Stomach (tissue), 9 donors: ENCODE measurements around the gene PNMA1. TPM values are rescaled to one million over a fixed set of nuclear protein-coding genes. Genes with fewer than 3 reads are reported as not detected.

Experiments
- DNase-seq, 2 donors: peaks; one replicate each; pipeline versions ENCODE4 v3.0.0 to v3.0.0-alpha.2; 2013 to 2019
- H3K27ac ChIP-seq, 5 donors: fragments of 200-600 bp in 4 of 5; sonication (generic) in 4 of 5; one replicate each; pipeline ENCODE4 v1.5.1; 2013 to 2019; ENCODE audit warnings: mild to moderate bottlenecking in 1 of 5, moderate library complexity in 1 of 5
- H3K27me3 ChIP-seq, 3 donors: fragments of 200-600 bp; sonication (generic); one replicate each; pipeline ENCODE4 v1.5.1; 2017 to 2019; ENCODE audit warnings: mixed run types in 1 of 3
- H3K36me3 ChIP-seq, 4 donors: fragments of 200-600 bp; sonication (generic); 1 replicate in 3 of 4; 2 replicates in 1 of 4; pipeline ENCODE4 v1.5.1; 2016 to 2019
- H3K4me1 ChIP-seq, 4 donors: fragments of 200-600 bp; sonication (generic); one replicate each; pipeline ENCODE4 v1.5.1; 2016 to 2019
- H3K4me3 ChIP-seq, 4 donors: fragments of 200-600 bp; sonication (generic) in 3 of 4; one replicate each; pipeline ENCODE4 v1.5.1; 2016 to 2019; ENCODE audit warnings: mild to moderate bottlenecking in 1 of 4
- H3K9me3 ChIP-seq, 4 donors: fragments of 200-600 bp; sonication (generic); one replicate each; pipeline ENCODE4 v1.5.1; 2016 to 2019
- CTCF ChIP-seq, 7 experiments: fragments of 450-650 bp in 4 of 7; fragments of 200-600 bp in 3 of 7; sonication (generic) in 3 of 7; IDR thresholded peaks; one replicate each; pipeline ENCODE4 v1.5.1; 2016 to 2019; ENCODE audit warnings: antibody characterized with exemption in 7 of 7, control low read depth in 2 of 7, mild to moderate bottlenecking in 1 of 7
- EP300 ChIP-seq: sonication (generic); formaldehyde crosslinking; IDR thresholded peaks from one replicate; pipeline ENCODE4 v1.6.1; 2017; ENCODE audit warnings: antibody characterized with exemption
- POLR2A ChIP-seq, 4 donors: fragments of 450-650 bp; IDR thresholded peaks; one replicate each; pipeline ENCODE4 v1.6.1; 2016; ENCODE audit warnings: antibody characterized with exemption in 4 of 4, control low read depth in 2 of 4, mild to moderate bottlenecking in 1 of 4, moderate library complexity in 1 of 4
- POLR2AphosphoS5 ChIP-seq, 3 donors: sonication (generic); formaldehyde crosslinking; IDR thresholded peaks; one replicate each; pipeline ENCODE4 v1.6.1; 2016; ENCODE audit warnings: antibody characterized with exemption in 3 of 3
- WGBS, 5 donors: extraction: QIAGEN DNeasy Blood & Tissue Kit in 3 of 5; methylation state at CpG; one replicate each; pipeline versions ENCODE4 v1.1.5 to v1.1.7; 2013 to 2018; 5-methylcytosine and 5-hydroxymethylcytosine counted together
- intact Hi-C: fragments of 100-400 bp; cut with DNase I; formaldehyde crosslinking; loops from one replicate; pipeline ENCODE4 v1.15.1; 2023; ENCODE audit warnings: low total_unique reads
- polyA plus RNA-seq, 3 donors: library from polyadenylated mRNA; stranded (reverse); fragments of 200-250 nt; gene quantifications; one replicate each; pipeline ENCODE4 v1.2.3, GENCODE V29; 2013
- small RNA-seq, 4 donors: library from RNA; depleted of rRNA; stranded (forward); fragments of <200 nt; gene quantifications; one replicate each; pipeline ENCODE3, GENCODE V24; 2016
- total RNA-seq, 5 donors: library from RNA; depleted of rRNA; stranded (reverse); fragments of >200 nt; gene quantifications; one replicate each; pipeline versions ENCODE4 v1.1.0 to v1.2.3, GENCODE V29; 2014 to 2016
- donor health status: healthy with polysubstance abuse.
- donor health status: Bipolar disorder and iron deficiency.
- donor health status: healthy.

PNMA1 gene
- total and polyA plus RNA-seq, 8 donors, result 13.9 to 42.3 (median 18.3) TPM

GRCh38 chr14:73662487-73662943, 51.7 kb downstream of the PNMA1 start:
- intact Hi-C loops, result no loop called here
- Histone ChIP-seq H3K27me3 (no peaks in the 10 kb centered on the region), H3K4me1 (no peaks in the 10 kb centered on the region), H3K27ac (no peak overlapping the region), H3K36me3 (peaks cover 0 to 52% (median 23%) of the 10 kb centered on the region in 4 donors), H3K4me3 (no peak overlapping the region), H3K9me3 (no peaks in the 10 kb centered on the region)
- TF ChIP-seq POLR2A (IDR thresholded peaks at IDR 0.05) (no peak), POLR2AphosphoS5 (IDR thresholded peaks at IDR 0.05) (peak in 1 of 3 donors; percentile 39), CTCF (IDR thresholded peaks at IDR 0.05) (no peak), EP300 (no peak)
- peak in 1 of 2 donors; percentile 11 for DNase-seq
- 64 to 92% (median 73%) methylated on average over 1 of the region's 1 CpG for WGBS, 5 donors

DNA sequence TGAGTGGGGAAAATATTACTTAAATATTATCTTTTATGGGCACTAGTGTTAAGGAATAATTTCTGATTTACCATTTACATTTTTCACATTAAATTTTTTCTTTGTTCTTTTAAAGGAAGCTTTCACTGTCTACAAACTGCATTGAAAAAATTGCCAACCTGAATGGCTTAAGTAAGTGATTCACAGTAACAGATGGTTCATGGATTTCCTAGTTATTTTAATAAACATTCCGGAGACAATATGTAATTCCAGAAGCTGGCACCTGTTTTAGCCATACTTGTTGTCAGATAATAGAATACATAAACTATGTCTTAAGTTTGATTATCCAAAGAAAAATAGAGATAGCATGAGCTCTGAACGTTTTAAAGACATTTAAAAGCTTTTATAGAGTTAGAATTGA, 52.3 kb downstream of the PNMA1 start:
- Histone ChIP-seq H3K27ac (no peak overlapping the region), H3K4me3 (no peak overlapping the region), H3K27me3 (no peaks in the 10 kb centered on the region), H3K4me1 (no peaks in the 10 kb centered on the region), H3K9me3 (no peaks in the 10 kb centered on the region), H3K36me3 (peaks cover 0 to 51% (median 18%) of the 10 kb centered on the region in 4 donors)
- TF ChIP-seq POLR2AphosphoS5 (IDR thresholded peaks at IDR 0.05) (no peak), POLR2A (IDR thresholded peaks at IDR 0.05) (no peak), CTCF (IDR thresholded peaks at IDR 0.05) (no peak), EP300 (no peak)
- intact Hi-C loops, result no loop called here
- WGBS, 5 donors, result 68 to 85% (median 79%) methylated on average over 2 of the region's 2 CpGs
- DNase-seq, result no peak

Small RNA genes within 50 kb of the gene (small RNA-seq; reads per million reads assigned to genes)
- 0 reads per million in 4 donors for gene MIR4505

Other genes starting within 250 kb of the PNMA1 start
- gene RIOX1, start 223.5 kb downstream of the PNMA1 start, total RNA-seq, result 10 to 100 TPM in 4 of 5 donors, 1 to 10 TPM in 1; 7.2 to 86.9 (median 25.0) TPM
- gene RIOX1, start 223.5 kb downstream of the PNMA1 start, polyA plus RNA-seq, result 1 to 10 TPM; 5.1 to 6.7 (median 6.7) TPM
- 10 to 100 TPM in 1 of 5 donors, 1 to 10 TPM in 4; 1.3 to 35.0 (median 2.6) TPM for gene ACOT1, start 177.2 kb downstream of the PNMA1 start, total RNA-seq
- 1 to 10 TPM; 1.8 to 4.1 (median 3.5) TPM for gene ACOT1, start 177.2 kb downstream of the PNMA1 start, polyA plus RNA-seq
- under 1 TPM in 1 of 5 donors, not detected in 4; 0.18 TPM for gene HEATR4, start 155.4 kb downstream of the PNMA1 start, total RNA-seq
- gene HEATR4, start 155.4 kb downstream of the PNMA1 start, polyA plus RNA-seq, result under 1 TPM in 1 of 3 donors, not detected in 2; 0.19 TPM
- 100 to 1,000 TPM in 1 of 5 donors, 10 to 100 TPM in 3, 1 to 10 TPM in 1; 7.5 to 247 (median 48.5) TPM for gene ACOT2, start 145.2 kb downstream of the PNMA1 start, total RNA-seq
- 10 to 100 TPM; 18.6 to 26.7 (median 25.1) TPM for gene ACOT2, start 145.2 kb downstream of the PNMA1 start, polyA plus RNA-seq
- 1 to 10 TPM in 2 of 5 donors, not detected in 3; 1.3 to 1.4 TPM for gene ACOT4, start 122.5 kb downstream of the PNMA1 start, total RNA-seq
- gene ACOT4, start 122.5 kb downstream of the PNMA1 start, polyA plus RNA-seq, result 1 to 10 TPM; 1.4 to 3.5 (median 1.5) TPM
- gene ACOT6, start 101.9 kb downstream of the PNMA1 start, total RNA-seq, result not detected
- gene ACOT6, start 101.9 kb downstream of the PNMA1 start, polyA plus RNA-seq, result not detected
- 10 to 100 TPM in 2 of 5 donors, 1 to 10 TPM in 1, under 1 TPM in 1, not detected in 1; 0.29 to 12.9 (median 7.5) TPM for gene DNAL1, start 69.4 kb downstream of the PNMA1 start, total RNA-seq
- gene DNAL1, start 69.4 kb downstream of the PNMA1 start, polyA plus RNA-seq, result 1 to 10 TPM; 3.1 to 9.2 (median 7.7) TPM
- 10 to 100 TPM in 1 of 5 donors, 1 to 10 TPM in 3, under 1 TPM in 1; 0.58 to 17.0 (median 7.7) TPM for gene PTGR2, start 137.4 kb upstream of the PNMA1 start, total RNA-seq
- 1 to 10 TPM; 4.5 to 5.5 (median 4.7) TPM for gene PTGR2, start 137.4 kb upstream of the PNMA1 start, polyA plus RNA-seq
- gene ZNF410, start 172.5 kb upstream of the PNMA1 start, total RNA-seq, result 100 to 1,000 TPM in 1 of 5 donors, 10 to 100 TPM in 4; 44.8 to 183 (median 58.8) TPM
- gene ZNF410, start 172.5 kb upstream of the PNMA1 start, polyA plus RNA-seq, result 10 to 100 TPM; 21.4 to 35.4 (median 25.7) TPM
- gene FAM161B, start 235.7 kb upstream of the PNMA1 start, total RNA-seq, result 1 to 10 TPM in 3 of 5 donors, under 1 TPM in 1, not detected in 1; 0.58 to 5.4 (median 3.4) TPM
- 1 to 10 TPM; 1.9 to 2.1 (median 1.9) TPM for gene FAM161B, start 235.7 kb upstream of the PNMA1 start, polyA plus RNA-seq
- gene COQ6, start 235.9 kb upstream of the PNMA1 start, total RNA-seq, result 10 to 100 TPM; 10.5 to 83.0 (median 27.0) TPM
- gene COQ6, start 235.9 kb upstream of the PNMA1 start, polyA plus RNA-seq, result 10 to 100 TPM; 13.9 to 17.8 (median 15.7) TPM